Keratinocyte (primary cell): Measurements from ENCODE around the gene CNNM2.

Experiments used
- EZH2 ChIP-seq: IDR thresholded peaks from one replicate; pipeline ENCODE4 v1.6.1; 2012; ENCODE audit warnings: inconsistent platforms, mild to moderate bottlenecking, low read length, moderate library complexity
- TF ChIP-seq, protein P1 (sequence below), 3 experiments: IDR thresholded peaks in 1 of 3; conservative IDR thresholded peaks in 1 of 3; optimal IDR thresholded peaks in 1 of 3; 2 replicates in 2 of 3; 3 replicates in 1 of 3; pipeline versions ENCODE3 to v1.5.1; 2011; ENCODE audit warnings: low read length in 3 of 3, mild to moderate bottlenecking in 3 of 3, moderate library complexity in 2 of 3, control low read depth in 1 of 3, inconsistent platforms in 1 of 3; ENCODE audit not compliant: insufficient read depth in 2 of 3; ENCODE audit errors: extremely low read depth in 1 of 3

DNA sequence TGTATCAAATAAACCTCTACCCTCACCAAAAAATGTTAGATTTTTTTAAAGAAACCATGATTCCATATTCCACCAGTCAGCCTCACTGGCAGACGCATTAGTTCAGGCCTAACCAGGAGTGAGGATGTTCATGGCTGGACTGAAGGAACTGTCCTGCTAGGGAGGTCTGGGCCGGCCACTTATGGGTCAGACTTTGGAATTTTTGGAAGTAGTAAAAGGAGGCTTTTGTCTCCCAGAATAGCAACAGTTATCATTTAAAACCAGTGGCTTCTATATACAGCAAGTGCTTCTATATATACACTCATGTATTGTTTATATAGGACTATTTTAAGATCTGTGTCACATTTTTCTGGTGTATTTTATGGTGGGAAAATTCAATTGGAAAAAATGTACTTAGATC, 120.5 kb downstream of the CNNM2 start:
- TF ChIP-seq, protein P1, sequence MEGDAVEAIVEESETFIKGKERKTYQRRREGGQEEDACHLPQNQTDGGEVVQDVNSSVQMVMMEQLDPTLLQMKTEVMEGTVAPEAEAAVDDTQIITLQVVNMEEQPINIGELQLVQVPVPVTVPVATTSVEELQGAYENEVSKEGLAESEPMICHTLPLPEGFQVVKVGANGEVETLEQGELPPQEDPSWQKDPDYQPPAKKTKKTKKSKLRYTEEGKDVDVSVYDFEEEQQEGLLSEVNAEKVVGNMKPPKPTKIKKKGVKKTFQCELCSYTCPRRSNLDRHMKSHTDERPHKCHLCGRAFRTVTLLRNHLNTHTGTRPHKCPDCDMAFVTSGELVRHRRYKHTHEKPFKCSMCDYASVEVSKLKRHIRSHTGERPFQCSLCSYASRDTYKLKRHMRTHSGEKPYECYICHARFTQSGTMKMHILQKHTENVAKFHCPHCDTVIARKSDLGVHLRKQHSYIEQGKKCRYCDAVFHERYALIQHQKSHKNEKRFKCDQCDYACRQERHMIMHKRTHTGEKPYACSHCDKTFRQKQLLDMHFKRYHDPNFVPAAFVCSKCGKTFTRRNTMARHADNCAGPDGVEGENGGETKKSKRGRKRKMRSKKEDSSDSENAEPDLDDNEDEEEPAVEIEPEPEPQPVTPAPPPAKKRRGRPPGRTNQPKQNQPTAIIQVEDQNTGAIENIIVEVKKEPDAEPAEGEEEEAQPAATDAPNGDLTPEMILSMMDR (optimal IDR thresholded peaks at IDR 0.05 in 1 of 3, IDR thresholded peaks at IDR 0.05 in 1 of 3, conservative IDR thresholded peaks at IDR 0.05 in 1 of 3; ENCODE audit: extremely low read depth in 1 of 3, insufficient read depth in 2 of 3, low read length in 3 of 3), result no peak
- no peak for TF ChIP-seq EZH2
